H1 (cell line): ENCODE results near the gene GRID1. TPM values are rescaled to one million over a fixed set of nuclear protein-coding genes. Genes with fewer than 3 reads are reported as not detected.

ENCODE experiments used
- CHD2 ChIP-seq: IDR thresholded peaks from 2 replicates; pipeline ENCODE4 v1.6.1; 2012; ENCODE audit warnings: low read length, improper control_type of control experiment
- CTBP2 ChIP-seq: IDR thresholded peaks from 2 replicates; pipeline ENCODE4 v1.7.0; 2011; ENCODE audit warnings: borderline replicate concordance, mild to moderate bottlenecking, moderate library complexity, mixed read lengths, low read length; ENCODE audit not compliant: insufficient read depth, insufficient read length
- EZH2 ChIP-seq: fragments of 200-600 bp; sonication (generic); IDR thresholded peaks from 2 replicates; pipeline ENCODE4 v1.7.1; 2012; ENCODE audit warnings: low read depth, mild to moderate bottlenecking, moderate library complexity, low read length, inconsistent platforms; ENCODE audit not compliant: severe bottlenecking
- POLR2A ChIP-seq, 2 experiments: IDR thresholded peaks; 1 replicate in 1 of 2; 2 replicates in 1 of 2; pipeline ENCODE4 v1.6.1; 2011; ENCODE audit warnings: low read depth in 2 of 2, low read length in 2 of 2, mild to moderate bottlenecking in 2 of 2; ENCODE audit errors: control extremely low read depth in 1 of 2
- SAP30 ChIP-seq: fragments of 300-600 bp; sonication (generic); IDR thresholded peaks from 2 replicates; pipeline ENCODE4 v1.7.1; 2012; ENCODE audit warnings: low read length, moderate library complexity, mild to moderate bottlenecking, inconsistent platforms; ENCODE audit not compliant: insufficient read depth, insufficient replicate concordance
- SIN3A ChIP-seq, 2 experiments: IDR thresholded peaks in 1 of 2; conservative IDR thresholded peaks in 1 of 2; 2 replicates each; pipeline ENCODE4 v1.6.1; 2011 to 2012; ENCODE audit warnings: low read length in 2 of 2, improper control_type of control experiment in 1 of 2, low read depth in 1 of 2, mild to moderate bottlenecking in 1 of 2
- polyA plus RNA-seq, 7 experiments: library from polyadenylated mRNA; depleted of rRNA in 3 of 7; stranded (reverse) in 5 of 7; unstranded in 2 of 7; fragments of >200 nt in 5 of 7; fragments of 200-250 nt in 2 of 7; gene quantifications; 1 replicate in 5 of 7; 2 replicates in 1 of 7; 4 replicates in 1 of 7; pipeline versions ENCODE4 v1.2.1 to v1.2.3, GENCODE V29; 2011 to 2013; ENCODE audit warnings: missing spikeins in 2 of 7, mixed read lengths in 2 of 7
- total RNA-seq: library from RNA; stranded (reverse); fragmentation: NEBNext Ultra II Directional; extraction: Animal tissue kit (Norgen Biotek cat#: 25700); gene quantifications from 2 replicates; pipeline ENCODE4 v1.2.1, GENCODE V29; 2021
- TF ChIP-seq, protein P1 (sequence below): IDR thresholded peaks from 2 replicates; pipeline ENCODE4 v1.6.1; 2012; ENCODE audit warnings: low read length, inconsistent platforms

The GRID1 gene
- total and polyA plus RNA-seq, 2 of the 8 experiments (the other 6 are each of a cell fraction or from before 2014, with no cell fraction given) = 0.22 to 0.30 TPM

DNA sequence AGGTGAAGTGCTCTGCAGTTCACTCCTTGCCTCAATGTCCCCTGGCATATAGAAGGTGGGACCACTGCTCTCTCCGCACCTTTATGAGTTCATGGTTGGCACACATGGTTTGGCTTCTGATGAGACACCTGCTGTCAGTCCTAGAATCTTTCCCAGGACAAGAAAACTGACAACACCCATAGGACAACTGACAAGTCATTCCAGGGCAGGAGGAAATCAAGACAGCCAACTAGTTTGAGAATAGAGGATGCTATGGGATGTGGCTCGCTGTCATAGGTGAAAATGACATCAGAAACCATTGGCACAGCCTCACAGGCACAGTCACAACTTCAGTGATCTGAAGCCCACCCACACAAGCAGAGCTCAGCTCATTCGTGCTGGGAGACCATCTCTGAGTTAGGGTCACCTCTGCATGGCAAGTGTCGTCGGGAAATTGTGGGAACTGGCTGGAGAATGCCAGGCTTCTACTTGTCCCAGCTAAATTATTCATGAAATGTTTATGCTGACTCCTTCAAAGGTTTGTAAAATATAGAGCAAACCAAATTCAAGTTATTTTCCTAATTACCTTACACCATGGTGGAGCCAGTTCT is 762.4 kb downstream of the GRID1 start (continued):
- TF ChIP-seq CHD2 = no peak
- TF ChIP-seq SIN3A (conservative IDR thresholded peaks at IDR 0.05 in 1 of 2, IDR thresholded peaks at IDR 0.05 in 1 of 2; ENCODE audit: low read depth in 1 of 2, low read length in 2 of 2) = no peak
- TF ChIP-seq EZH2 = no peak
- TF ChIP-seq POLR2A (IDR thresholded peaks at IDR 0.05; ENCODE audit: control extremely low read depth in 1 of 2, low read depth in 2 of 2, low read length in 2 of 2) = no peak
- TF ChIP-seq, protein P1, sequence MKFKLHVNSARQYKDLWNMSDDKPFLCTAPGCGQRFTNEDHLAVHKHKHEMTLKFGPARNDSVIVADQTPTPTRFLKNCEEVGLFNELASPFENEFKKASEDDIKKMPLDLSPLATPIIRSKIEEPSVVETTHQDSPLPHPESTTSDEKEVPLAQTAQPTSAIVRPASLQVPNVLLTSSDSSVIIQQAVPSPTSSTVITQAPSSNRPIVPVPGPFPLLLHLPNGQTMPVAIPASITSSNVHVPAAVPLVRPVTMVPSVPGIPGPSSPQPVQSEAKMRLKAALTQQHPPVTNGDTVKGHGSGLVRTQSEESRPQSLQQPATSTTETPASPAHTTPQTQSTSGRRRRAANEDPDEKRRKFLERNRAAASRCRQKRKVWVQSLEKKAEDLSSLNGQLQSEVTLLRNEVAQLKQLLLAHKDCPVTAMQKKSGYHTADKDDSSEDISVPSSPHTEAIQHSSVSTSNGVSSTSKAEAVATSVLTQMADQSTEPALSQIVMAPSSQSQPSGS = no peak
- no peak for TF ChIP-seq SAP30
- TF ChIP-seq CTBP2 = no peak
